HepG2 (cell line): Measurements from ENCODE around the gene VPS52. TPM values are rescaled to one million over a fixed set of nuclear protein-coding genes. Genes with fewer than 3 reads are reported as not detected.

ENCODE experiments used
- ATF3 ChIP-seq: sonication (generic); formaldehyde crosslinking; IDR thresholded peaks from 2 replicates; pipeline ENCODE4 v1.4.0; 2020; ENCODE audit warnings: missing genetic modification reagents
- EP300 ChIP-seq, 3 experiments: sonication (generic) in 1 of 3; formaldehyde crosslinking in 1 of 3; IDR thresholded peaks; 2 replicates each; pipeline versions ENCODE4 v1.5.1 to v1.6.1; 2011 to 2020; ENCODE audit warnings: low read depth in 2 of 3, low read length in 2 of 3, borderline replicate concordance in 1 of 3, improper control_type of control experiment in 1 of 3, mild to moderate bottlenecking in 1 of 3, missing genetic modification reagents in 1 of 3, moderate library complexity in 1 of 3
- GFI1 ChIP-seq: sonication (generic); formaldehyde crosslinking; IDR thresholded peaks from 2 replicates; pipeline ENCODE4 v1.5.0; 2020; ENCODE audit warnings: missing genetic modification reagents, mild to moderate bottlenecking, borderline replicate concordance
- HDAC6 ChIP-seq: fragments of 200-600 bp; sonication (generic); IDR thresholded peaks from 2 replicates; pipeline ENCODE4 v1.7.0; 2017; ENCODE audit warnings: mild to moderate bottlenecking, antibody characterized with exemption, low read length, low read depth
- HNRNPL ChIP-seq: fragments of 200-400 bp; formaldehyde crosslinking; IDR thresholded peaks from 2 replicates; pipeline ENCODE4 v1.6.1; 2017; ENCODE audit warnings: mild to moderate bottlenecking, low read depth, low read length
- KDM2A ChIP-seq: sonication (generic); formaldehyde crosslinking; IDR thresholded peaks from 2 replicates; pipeline ENCODE4 v1.4.0; 2020; ENCODE audit warnings: low read depth, missing genetic modification reagents, borderline replicate concordance
- KDM5A ChIP-seq: fragments of 200-600 bp; sonication (generic); IDR thresholded peaks from 2 replicates; pipeline ENCODE4 v1.7.0; 2018; ENCODE audit warnings: antibody characterized with exemption, mild to moderate bottlenecking, low read length, borderline replicate concordance
- MLX ChIP-seq: IDR thresholded peaks from 2 replicates; pipeline ENCODE4 v1.6.1; 2016
- MZF1 ChIP-seq: sonication (generic); formaldehyde crosslinking; IDR thresholded peaks from 2 replicates; pipeline ENCODE4 v1.8.1; 2023; ENCODE audit warnings: mild to moderate bottlenecking, missing genetic modification reagents, borderline replicate concordance
- NFE2 ChIP-seq: sonication (generic); formaldehyde crosslinking; IDR thresholded peaks from 2 replicates; pipeline ENCODE4 v1.4.0; 2020; ENCODE audit warnings: missing genetic modification reagents
- NFIB ChIP-seq: sonication (generic); formaldehyde crosslinking; IDR thresholded peaks from 2 replicates; pipeline ENCODE4 v1.9.0; 2021; ENCODE audit warnings: missing genetic modification reagents, mild to moderate bottlenecking, borderline replicate concordance
- NR3C1 ChIP-seq: sonication (generic); formaldehyde crosslinking; IDR thresholded peaks from 2 replicates; pipeline ENCODE4 v1.4.0; 2020; ENCODE audit warnings: missing genetic modification reagents
- POGZ ChIP-seq: sonication (generic); formaldehyde crosslinking; IDR thresholded peaks from 2 replicates; pipeline ENCODE4 v1.4.0; 2020; ENCODE audit warnings: mild to moderate bottlenecking, missing genetic modification reagents
- RBAK ChIP-seq: sonication (generic); formaldehyde crosslinking; IDR thresholded peaks from 2 replicates; pipeline ENCODE4 v1.5.1; 2020; ENCODE audit warnings: mild to moderate bottlenecking, missing genetic modification reagents
- REPIN1 ChIP-seq: sonication (generic); formaldehyde crosslinking; IDR thresholded peaks from 2 replicates; pipeline ENCODE4 v1.8.0; 2022; ENCODE audit warnings: missing genetic modification reagents, low read depth, mild to moderate bottlenecking, borderline replicate concordance
- RFXAP ChIP-seq: sonication (generic); formaldehyde crosslinking; IDR thresholded peaks from 2 replicates; pipeline ENCODE4 v1.4.0; 2020; ENCODE audit warnings: missing genetic modification reagents, borderline replicate concordance
- SIX1 ChIP-seq: sonication (generic); formaldehyde crosslinking; IDR thresholded peaks from 2 replicates; pipeline ENCODE4 v1.4.0; 2020; ENCODE audit warnings: missing genetic modification reagents, borderline replicate concordance
- SMARCC2 ChIP-seq: fragments of 450-650 bp; IDR thresholded peaks from 2 replicates; pipeline ENCODE4 v1.6.1; 2017; ENCODE audit warnings: antibody characterized with exemption, mild to moderate bottlenecking
- SNAI1 ChIP-seq: sonication (generic); formaldehyde crosslinking; IDR thresholded peaks from 2 replicates; pipeline ENCODE4 v1.5.0; 2020; ENCODE audit warnings: mild to moderate bottlenecking, missing genetic modification reagents, borderline replicate concordance
- YEATS4 ChIP-seq: sonication (generic); formaldehyde crosslinking; IDR thresholded peaks from 2 replicates; pipeline ENCODE4 v1.4.0; 2020; ENCODE audit warnings: missing genetic modification reagents, borderline replicate concordance
- ZBTB2 ChIP-seq: sonication (generic); formaldehyde crosslinking; IDR thresholded peaks from 2 replicates; pipeline ENCODE4 v1.8.0; 2022; ENCODE audit warnings: low read depth, missing genetic modification reagents
- ZNF296 ChIP-seq: sonication (generic); formaldehyde crosslinking; conservative IDR thresholded peaks from 2 replicates; pipeline ENCODE4 v1.5.0; 2020; ENCODE audit warnings: mild to moderate bottlenecking, missing genetic modification reagents
- ZNF772 ChIP-seq: sonication (generic); formaldehyde crosslinking; IDR thresholded peaks from 2 replicates; pipeline ENCODE4 v1.5.0; 2020; ENCODE audit warnings: mild to moderate bottlenecking, missing genetic modification reagents
- ZNF839 ChIP-seq: sonication (generic); formaldehyde crosslinking; IDR thresholded peaks from 2 replicates; pipeline ENCODE4 v1.4.0; 2020; ENCODE audit warnings: missing genetic modification reagents, mild to moderate bottlenecking, borderline replicate concordance
- polyA plus RNA-seq, 8 experiments: library from polyadenylated mRNA; depleted of rRNA in 3 of 8; stranded (reverse) in 7 of 8; unstranded in 1 of 8; fragments of >200 nt; fragmentation: Illumina TruSeq in 4 of 8; extraction: Trizol in 4 of 8; gene quantifications; 2 replicates each; pipeline versions ENCODE4 v1.2.1 to v1.2.3, GENCODE V29; 2011 to 2016; ENCODE audit warnings: low read depth in 4 of 8, missing spikeins in 1 of 8, mixed read lengths in 1 of 8; ENCODE audit not compliant: insufficient read depth in 1 of 8
- total RNA-seq, 5 experiments: library from RNA; depleted of rRNA; stranded (reverse); fragments of >200 nt; fragmentation: Illumina TruSeq; extraction: Trizol; gene quantifications; 2 replicates each; pipeline ENCODE4 v1.2.3, GENCODE V29; 2016; ENCODE audit warnings: low read depth in 1 of 5
- TF ChIP-seq, protein P1 (sequence below): fragments of 450-650 bp; IDR thresholded peaks from 2 replicates; pipeline ENCODE4 v1.6.1; 2017

VPS52 gene
- total and polyA plus RNA-seq, 2 of the 13 experiments (the other 11 are each of a cell fraction or from before 2014, with no cell fraction given), result 48.9 to 85.5 TPM

DNA sequence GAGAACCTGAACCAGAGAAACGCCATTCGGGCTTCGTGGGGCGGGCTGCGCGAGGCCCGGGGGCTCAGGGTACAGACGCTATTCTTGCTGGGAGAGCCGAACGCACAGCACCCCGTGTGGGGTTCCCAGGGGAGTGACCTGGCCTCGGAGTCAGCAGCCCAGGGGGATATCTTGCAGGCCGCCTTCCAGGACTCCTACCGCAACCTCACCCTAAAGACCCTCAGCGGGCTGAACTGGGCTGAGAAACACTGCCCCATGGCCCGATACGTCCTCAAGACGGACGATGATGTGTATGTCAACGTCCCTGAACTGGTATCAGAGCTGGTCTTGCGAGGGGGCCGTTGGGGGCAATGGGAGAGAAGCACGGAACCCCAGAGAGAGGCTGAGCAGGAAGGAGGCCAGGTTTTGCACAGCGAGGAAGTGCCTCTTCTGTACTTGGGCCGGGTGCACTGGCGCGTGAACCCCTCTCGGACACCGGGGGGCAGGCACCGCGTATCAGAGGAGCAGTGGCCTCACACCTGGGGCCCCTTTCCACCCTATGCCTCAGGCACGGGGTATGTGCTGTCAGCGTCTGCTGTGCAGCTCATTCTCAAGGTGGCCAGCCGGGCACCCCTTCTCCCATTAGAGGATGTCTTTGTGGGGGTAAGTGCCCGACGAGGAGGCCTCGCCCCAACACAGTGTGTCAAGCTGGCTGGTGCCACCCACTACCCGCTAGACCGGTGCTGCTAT, 6.2 kb upstream of the VPS52 start (continued):
- TF ChIP-seq ZBTB2 (CRISPR knock-in tag), result no peak
- no peak for TF ChIP-seq ZNF772 (CRISPR knock-in tag)
- no peak for TF ChIP-seq MZF1 (CRISPR knock-in tag)
- no peak for TF ChIP-seq SIX1 (CRISPR knock-in tag)
- peak; percentile 28; the same call in 1 of the 2 replicates for TF ChIP-seq KDM2A (CRISPR knock-in tag)
- no peak for TF ChIP-seq ZNF839
- TF ChIP-seq SMARCC2, result no peak
- no peak for TF ChIP-seq EP300 (IDR thresholded peaks at IDR 0.05; ENCODE audit: low read depth in 2 of 2, low read length in 2 of 2)
- TF ChIP-seq EP300 (CRISPR knock-in tag; IDR thresholded peaks at IDR 0.05; ENCODE audit: borderline replicate concordance), result no peak
- no peak for TF ChIP-seq SNAI1 (CRISPR knock-in tag)
- 0 out of 2 replicates have a peak, but pooled peaks have one; percentile 44 for TF ChIP-seq HNRNPL
- TF ChIP-seq, protein P1, sequence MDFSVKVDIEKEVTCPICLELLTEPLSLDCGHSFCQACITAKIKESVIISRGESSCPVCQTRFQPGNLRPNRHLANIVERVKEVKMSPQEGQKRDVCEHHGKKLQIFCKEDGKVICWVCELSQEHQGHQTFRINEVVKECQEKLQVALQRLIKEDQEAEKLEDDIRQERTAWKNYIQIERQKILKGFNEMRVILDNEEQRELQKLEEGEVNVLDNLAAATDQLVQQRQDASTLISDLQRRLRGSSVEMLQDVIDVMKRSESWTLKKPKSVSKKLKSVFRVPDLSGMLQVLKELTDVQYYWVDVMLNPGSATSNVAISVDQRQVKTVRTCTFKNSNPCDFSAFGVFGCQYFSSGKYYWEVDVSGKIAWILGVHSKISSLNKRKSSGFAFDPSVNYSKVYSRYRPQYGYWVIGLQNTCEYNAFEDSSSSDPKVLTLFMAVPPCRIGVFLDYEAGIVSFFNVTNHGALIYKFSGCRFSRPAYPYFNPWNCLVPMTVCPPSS, result no peak
- no peak for TF ChIP-seq HDAC6
- 0 out of 2 replicates have a peak, but pooled peaks have one; percentile 27 for TF ChIP-seq ZNF296 (CRISPR knock-in tag)
- TF ChIP-seq REPIN1 (CRISPR knock-in tag), result 0 out of 2 replicates have a peak, but pooled peaks have one; percentile 32
- no peak for TF ChIP-seq NFE2
- no peak for TF ChIP-seq KDM5A
- TF ChIP-seq RFXAP (CRISPR knock-in tag), result no peak
- TF ChIP-seq NR3C1 (CRISPR knock-in tag), result no peak
- TF ChIP-seq RBAK (CRISPR knock-in tag), result no peak
- TF ChIP-seq ATF3 (CRISPR knock-in tag), result no peak
- TF ChIP-seq MLX (CRISPR knock-in tag), result no peak
- TF ChIP-seq GFI1 (CRISPR knock-in tag), result no peak
- no peak for TF ChIP-seq POGZ (CRISPR knock-in tag)
- no peak for TF ChIP-seq YEATS4 (CRISPR knock-in tag)
- TF ChIP-seq NFIB (CRISPR knock-in tag), result no peak
